Measurements from ENCODE around the gene STRN4.

Gene STRN4

DNA sequence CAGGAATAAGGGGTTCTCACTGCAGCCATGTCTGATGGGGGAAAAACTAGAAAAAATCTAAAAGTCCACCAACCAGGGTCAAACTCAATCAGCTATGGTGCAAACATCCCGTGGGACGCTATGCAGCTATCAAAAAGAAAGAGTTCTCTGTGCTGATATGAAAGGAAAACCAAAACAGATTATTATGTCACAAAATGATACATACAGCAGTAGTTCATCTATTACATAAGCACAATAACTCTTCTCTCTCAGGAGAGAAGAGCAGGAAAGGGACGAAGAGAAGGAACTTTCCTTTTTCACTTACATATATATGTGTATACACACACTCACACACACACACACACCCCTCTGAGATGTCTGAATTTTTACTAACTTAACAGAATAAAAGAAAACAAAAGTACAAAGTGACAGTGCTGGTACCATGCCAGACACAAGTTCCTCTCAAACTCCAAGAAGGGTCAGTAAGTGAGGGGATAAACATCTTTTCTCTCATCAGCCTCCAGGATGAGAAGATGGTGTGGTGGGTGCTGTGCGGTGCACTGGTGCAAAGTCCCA, 3.2 kb downstream of the STRN4 start:
- no peak for DNase-seq

- DNase-seq, result no peak
Measured at GRCh38 chr19:46741447-46741846, 4.8 kb downstream of the STRN4 start.

- no peak for DNase-seq
Measured at GRCh38 chr19:46739290-46739771, 6.9 kb downstream of the STRN4 start.

- DNase-seq, result no peak
Measured at GRCh38 chr19:46737761-46738171, 8.5 kb downstream of the STRN4 start.

DNA sequence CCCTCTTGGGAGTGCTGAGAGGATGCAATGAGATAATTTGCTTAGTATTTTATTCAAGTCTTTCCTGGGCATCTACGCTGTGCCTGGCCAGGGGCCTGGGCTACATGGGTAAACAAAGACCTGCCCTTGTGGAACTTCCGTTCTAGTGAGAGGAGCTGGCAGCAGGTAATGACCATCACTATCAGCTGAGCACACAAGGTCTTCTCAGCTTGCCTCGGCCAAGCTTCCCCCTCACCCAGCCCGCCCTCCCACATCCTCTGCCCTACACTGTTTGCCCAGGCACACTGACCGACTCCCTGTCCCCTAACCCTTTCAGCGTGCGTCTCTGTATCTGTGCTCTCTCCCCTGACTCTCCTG, 9.0 kb downstream of the STRN4 start:
- DNase-seq, result no peak

GRCh38 chr19:46736531-46737297, 9.5 kb downstream of the STRN4 start:
- no peak for DNase-seq

DNA sequence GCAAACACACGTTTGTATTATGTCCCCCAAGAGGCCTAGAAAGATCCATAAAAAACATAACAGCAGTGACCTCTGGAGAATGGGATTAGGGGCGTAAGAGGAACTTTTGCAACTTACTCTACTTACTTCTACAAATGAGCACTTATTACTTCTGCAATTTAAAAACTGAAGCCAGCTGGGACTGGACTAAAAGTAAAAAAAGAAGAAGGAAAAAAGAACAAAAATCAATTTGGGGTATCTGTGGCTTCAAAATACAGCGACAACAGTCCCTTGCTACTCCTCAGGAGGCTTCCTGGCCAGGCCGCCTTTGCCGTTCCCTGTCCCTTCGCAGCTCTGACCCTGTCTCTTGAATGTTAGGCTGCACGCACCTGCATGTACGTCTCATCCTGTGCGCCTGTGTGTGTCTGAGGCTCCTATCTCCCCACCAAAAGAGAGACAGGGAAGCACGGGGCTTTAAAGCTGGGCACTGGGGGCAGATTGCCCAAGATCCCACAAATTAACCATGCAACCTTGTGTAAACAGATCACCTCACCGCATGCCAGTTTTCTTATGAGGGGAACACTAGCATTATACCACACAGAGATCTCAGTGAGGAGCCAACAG, 12.5 kb downstream of the STRN4 start:
- no peak for DNase-seq

GRCh38 chr19:46732966-46733689, 13.1 kb downstream of the STRN4 start:
- peak in 1 of 2 donors; percentile 62 for DNase-seq

GRCh38 chr19:46732172-46732938, 13.9 kb downstream of the STRN4 start:
- DNase-seq, result no peak

- peak in 1 of 2 donors; percentile 39 for DNase-seq
Measured at GRCh38 chr19:46731584-46731983, 14.7 kb downstream of the STRN4 start.

- peak in 1 of 2 donors; percentile 56 for DNase-seq
Measured at GRCh38 chr19:46731007-46731501, 15.2 kb downstream of the STRN4 start.

DNA sequence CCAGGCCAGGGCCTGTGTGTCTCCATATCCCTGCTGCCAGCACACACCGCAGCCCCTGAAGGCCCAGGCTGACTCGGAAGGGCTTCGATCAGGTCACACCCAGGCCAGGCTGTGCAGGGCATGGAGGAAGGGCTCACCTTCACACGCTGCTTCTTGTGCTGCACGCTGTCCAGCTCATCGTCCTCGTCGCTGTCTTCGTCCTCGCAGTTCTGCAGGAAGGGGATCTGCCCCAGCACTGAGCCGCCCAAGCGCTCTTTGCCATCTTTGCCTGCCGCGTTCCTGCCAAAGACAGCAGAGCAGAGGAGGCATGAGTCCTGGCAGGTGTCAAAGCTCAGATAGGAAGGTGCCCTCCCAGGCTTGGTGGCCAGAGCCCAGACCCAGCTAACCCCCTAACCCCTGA, 15.7 kb downstream of the STRN4 start:
- DNase-seq, result no peak

- no peak for DNase-seq
Measured at GRCh38 chr19:46730187-46730586, 16.1 kb downstream of the STRN4 start.

- DNase-seq, result no peak
Measured at GRCh38 chr19:46729696-46730095, 16.6 kb downstream of the STRN4 start.

GRCh38 chr19:46728693-46729339, 17.4 kb downstream of the STRN4 start:
- peak; percentile 80 to 85 for DNase-seq

GRCh38 chr19:46728208-46728607, 18.0 kb downstream of the STRN4 start:
- no peak for DNase-seq

- no peak for DNase-seq
Measured at GRCh38 chr19:46727757-46728156, 18.5 kb downstream of the STRN4 start.

- no peak for DNase-seq
Measured at GRCh38 chr19:46726971-46727501, 19.2 kb downstream of the STRN4 start.

- DNase-seq, result no peak
Measured at GRCh38 chr19:46726551-46726950, 19.7 kb downstream of the STRN4 start.

DNA sequence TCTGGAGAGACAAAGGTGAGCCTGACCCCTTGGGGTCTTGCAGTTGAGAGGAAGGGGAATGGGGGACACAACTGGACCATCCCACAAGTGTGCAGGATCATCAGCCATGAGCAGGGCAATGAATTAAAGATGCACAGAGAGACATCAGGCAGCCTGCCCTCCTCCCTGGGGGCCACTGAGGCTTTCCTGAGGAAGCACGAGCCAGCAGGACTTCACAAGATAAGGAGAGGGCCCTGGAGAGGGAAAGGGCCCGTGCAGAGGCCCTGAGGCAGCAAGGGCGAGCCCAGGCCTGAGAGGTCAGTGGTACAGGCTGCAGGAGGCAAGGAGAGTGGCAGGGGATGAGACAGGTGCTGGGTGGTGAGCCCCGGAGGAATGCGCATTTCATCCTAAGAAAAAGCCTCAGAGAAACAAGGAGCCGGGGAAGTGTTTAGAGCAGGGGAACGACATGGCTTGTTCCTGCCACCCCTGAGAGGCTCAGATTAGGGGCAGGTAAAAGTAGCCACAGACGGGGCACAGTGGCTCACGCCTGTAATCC, 20.3 kb downstream of the STRN4 start:
- no peak for DNase-seq

DNA sequence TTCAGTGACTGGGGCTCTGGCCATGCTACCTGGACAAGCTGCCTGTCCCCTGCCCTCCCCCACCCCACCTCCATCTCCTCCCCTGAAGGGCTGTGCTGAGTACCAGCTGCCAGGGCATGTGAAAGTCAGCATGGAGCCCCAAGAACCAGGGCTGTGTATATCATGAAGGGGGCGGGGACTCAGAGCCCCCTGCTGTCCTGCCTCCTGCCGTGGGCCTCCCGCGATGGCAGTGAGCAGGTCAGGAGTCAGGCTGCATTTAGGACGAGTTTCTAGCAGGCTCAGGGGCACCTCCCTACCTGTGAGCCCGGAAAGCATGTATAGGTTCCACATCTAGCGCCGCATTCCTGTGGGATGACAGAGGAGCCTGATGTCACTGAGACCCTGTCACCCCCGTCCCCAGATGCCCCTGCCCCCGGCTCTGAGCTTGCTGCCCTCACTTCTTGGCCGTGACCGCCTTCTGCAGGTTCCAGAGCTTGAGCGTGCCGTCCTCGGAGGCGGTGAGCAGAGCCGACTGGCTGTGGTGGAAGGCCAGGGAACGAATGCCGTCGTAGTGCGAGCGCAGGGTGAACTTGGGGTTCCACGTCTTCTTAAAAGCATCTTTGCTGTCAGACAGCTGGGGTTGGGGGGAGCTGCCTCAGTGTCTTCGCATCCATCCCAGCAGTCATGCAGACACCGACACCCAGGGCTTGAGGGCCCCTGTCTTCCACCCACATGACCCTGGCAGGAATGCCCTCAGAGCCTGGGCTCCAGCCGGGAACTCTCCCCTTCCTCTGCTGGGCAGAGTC, 21.0 kb downstream of the STRN4 start:
- no peak for DNase-seq

Measured in CD4-positive, alpha-beta T cell treated with Interferon alpha-2 for 1 hour (primary cell).